Inflammatory macrophage treated with lipopolysaccharide for 1 hour (primary cell): Measurements from ENCODE around the gene NOP14.
A peak's percentile ranks its signal among the peaks of the same experiment; 100 is the strongest.

Experiments
- DNase-seq, 2 donors: peaks; one replicate each; pipeline ENCODE4 v3.0.0-alpha.2; 2020 to 2022

The NOP14 gene

GRCh38 chr4:2908686-2909085 lies 54.5 kb downstream of the NOP14 start:
- no peak for DNase-seq

DNA sequence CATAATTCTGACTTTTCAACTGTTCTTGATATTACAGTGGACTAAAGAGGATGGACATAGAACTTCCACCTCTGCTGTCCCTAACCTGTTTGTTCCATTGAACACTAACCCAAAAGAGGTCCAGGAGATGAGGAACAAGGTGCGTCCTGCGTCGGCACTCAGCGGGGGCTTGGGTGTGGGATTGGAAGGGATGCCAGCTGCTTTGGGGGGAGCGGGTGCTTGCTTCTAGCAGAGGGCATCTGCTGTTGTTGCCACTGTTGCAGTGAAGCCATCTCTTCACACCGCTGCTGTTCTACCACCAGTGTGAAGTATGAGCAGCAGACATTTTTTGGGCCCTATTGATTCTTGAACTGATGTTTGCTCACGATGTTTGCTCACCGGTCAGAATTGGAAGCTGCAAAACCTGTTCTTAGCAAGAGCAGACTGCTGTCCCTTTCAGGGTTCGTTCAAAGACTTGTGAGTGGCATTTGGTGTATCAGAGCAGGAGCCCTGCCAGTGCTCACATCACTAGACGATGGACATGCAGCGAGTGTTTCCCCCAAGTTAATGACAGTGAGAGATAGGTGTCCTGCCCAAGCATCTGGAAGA lies 55.4 kb downstream of the NOP14 start:
- DNase-seq = no peak

- no peak for DNase-seq
Observed at GRCh38 chr4:2907226-2907625, 56.0 kb downstream of the NOP14 start.

DNA sequence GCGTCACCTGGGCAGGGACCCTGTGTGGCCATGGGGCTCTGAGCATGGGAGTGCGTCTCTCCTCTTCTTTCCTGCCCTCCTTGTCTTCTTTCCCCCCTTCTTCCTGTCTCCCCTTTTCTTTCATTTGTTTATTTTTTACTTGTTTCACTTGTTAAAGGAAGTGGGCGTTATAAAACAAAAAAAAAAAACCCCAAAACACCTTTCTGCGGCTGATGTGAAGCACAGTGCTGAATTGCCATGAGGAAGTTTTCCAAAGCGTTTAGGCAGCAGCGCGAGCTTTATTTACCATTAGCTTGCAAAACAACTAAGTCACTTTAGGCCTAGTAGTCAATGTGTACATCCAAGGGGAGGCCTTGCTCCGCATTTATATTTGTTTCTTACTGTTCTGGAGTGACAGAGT lies 57.0 kb downstream of the NOP14 start:
- DNase-seq = no peak

DNA sequence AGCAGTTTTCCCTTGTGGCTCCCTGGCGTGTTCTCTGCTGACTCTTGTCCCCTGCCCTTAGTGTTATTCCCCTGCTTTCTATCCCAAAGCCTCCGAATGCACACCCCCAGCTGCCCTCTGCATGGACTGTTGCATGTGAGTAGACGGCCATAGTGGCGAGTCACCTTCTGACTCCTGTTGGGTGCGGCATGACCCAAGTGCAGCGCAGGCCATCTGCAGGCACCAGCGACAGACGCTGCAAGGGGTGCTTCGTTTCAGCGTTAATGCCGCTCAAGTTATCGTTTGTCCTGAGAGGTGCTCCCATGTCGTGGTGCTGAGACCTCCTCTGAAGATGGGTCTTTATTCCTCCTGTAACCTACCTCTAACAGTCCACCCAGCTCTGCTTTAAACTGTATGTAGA lies 57.7 kb downstream of the NOP14 start:
- DNase-seq = no peak

- DNase-seq = no peak
Observed at GRCh38 chr4:2902126-2902525, 61.1 kb downstream of the NOP14 start.

GRCh38 chr4:2901186-2901585 lies 62.0 kb downstream of the NOP14 start:
- DNase-seq = no peak

GRCh38 chr4:2900741-2901140 lies 62.5 kb downstream of the NOP14 start:
- DNase-seq = no peak

- DNase-seq = no peak
Observed at GRCh38 chr4:2898001-2898400, 65.2 kb downstream of the NOP14 start.

- peak in 1 of 2 donors; percentile 32 for DNase-seq
Observed at GRCh38 chr4:2893772-2894171, 69.4 kb downstream of the NOP14 start.

DNA sequence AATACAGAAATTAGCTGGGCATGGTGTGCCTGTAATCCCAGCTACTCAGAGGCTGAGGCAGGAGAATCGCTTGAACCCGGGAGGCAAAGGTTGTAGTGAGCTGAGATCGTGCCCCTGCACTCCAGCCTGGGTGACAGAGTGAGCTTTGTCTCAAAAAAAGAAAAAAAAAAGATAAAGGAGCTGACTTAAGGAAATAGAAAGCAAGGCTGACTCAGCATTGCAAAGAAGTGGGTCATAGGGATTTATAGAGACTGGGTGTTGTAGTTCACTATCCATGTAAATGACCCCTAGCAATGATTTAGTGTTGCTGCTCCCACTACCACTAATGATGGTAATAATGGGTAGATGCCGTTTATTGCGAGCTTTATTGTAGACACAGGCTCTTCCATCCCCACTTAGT lies 71.9 kb downstream of the NOP14 start:
- no peak for DNase-seq

- peak in 1 of 2 donors; percentile 25 for DNase-seq
Observed at GRCh38 chr4:2888886-2889285, 74.3 kb downstream of the NOP14 start.
